Hepatocyte (in vitro differentiated cells): ENCODE data around the gene ANKRD17. TPM values are rescaled to one million over a fixed set of nuclear protein-coding genes. Genes with fewer than 3 reads are reported as not detected.

Experiments
- DNase-seq: peaks from one replicate; pipeline ENCODE4 v3.0.0-alpha.2; 2016; ENCODE audit warnings: low spot score
- H2AFZ ChIP-seq: fragments of 200-600 bp; sonication (generic); 2 replicates; pipeline ENCODE4 v1.6.0; 2016; ENCODE audit warnings: antibody characterized with exemption, mild to moderate bottlenecking
- H3K27ac ChIP-seq: fragments of 200-600 bp; sonication (generic); 2 replicates; pipeline ENCODE4 v1.5.1; 2016; ENCODE audit warnings: mild to moderate bottlenecking
- H3K27me3 ChIP-seq: fragments of 200-600 bp; sonication (generic); 2 replicates; pipeline ENCODE4 v1.6.1; 2016
- H3K36me3 ChIP-seq: fragments of 200-600 bp; sonication (generic); replicated peaks from 2 replicates; pipeline ENCODE4 v1.5.1; 2016; ENCODE audit warnings: low read depth; ENCODE audit not compliant: insufficient read depth
- H3K4me1 ChIP-seq: fragments of 200-600 bp; sonication (generic); 2 replicates; pipeline ENCODE4 v1.5.1; 2016; ENCODE audit warnings: mild to moderate bottlenecking, moderate library complexity; ENCODE audit not compliant: insufficient read depth
- H3K4me2 ChIP-seq: fragments of 200-600 bp; sonication (generic); 2 replicates; pipeline ENCODE4 v1.6.0; 2016
- H3K4me3 ChIP-seq: fragments of 200-600 bp; sonication (generic); 2 replicates; pipeline ENCODE4 v1.5.1; 2016; ENCODE audit warnings: mild to moderate bottlenecking
- H3K79me2 ChIP-seq: fragments of 200-600 bp; sonication (generic); 2 replicates; pipeline ENCODE4 v1.6.0; 2017; ENCODE audit warnings: mild to moderate bottlenecking
- H3K9me2 ChIP-seq: fragments of 200-600 bp; sonication (generic); replicated peaks from 2 replicates; pipeline ENCODE4 v1.6.0; 2017; ENCODE audit warnings: mild to moderate bottlenecking; ENCODE audit not compliant: insufficient read depth
- H3K9me3 ChIP-seq: fragments of 200-600 bp; sonication (generic); 2 replicates; pipeline ENCODE4 v1.5.1; 2016; ENCODE audit warnings: low read depth, mild to moderate bottlenecking
- H4K20me1 ChIP-seq: fragments of 200-600 bp; sonication (generic); 2 replicates; pipeline ENCODE4 v1.6.0; 2016; ENCODE audit warnings: mild to moderate bottlenecking; ENCODE audit not compliant: insufficient read depth, poor library complexity, severe bottlenecking
- EZH2 ChIP-seq: fragments of 200-600 bp; sonication (generic); IDR thresholded peaks from 2 replicates; pipeline ENCODE4 v1.6.1; 2016; ENCODE audit warnings: antibody characterized with exemption, mild to moderate bottlenecking, borderline replicate concordance
- EZH2phosphoT487 ChIP-seq: fragments of 200-600 bp; sonication (generic); IDR thresholded peaks from one replicate; pipeline ENCODE4 v1.6.1; 2018; ENCODE audit warnings: antibody characterized with exemption, mild to moderate bottlenecking, low read depth, moderate library complexity; ENCODE audit not compliant: unreplicated experiment, severe bottlenecking
- WGBS: methylation state at CpG from one replicate; pipeline ENCODE4 v1.1.6; 2016; ENCODE audit warnings: low lambda C conversion rate; ENCODE audit errors: missing lambda C conversion rate; 5-methylcytosine and 5-hydroxymethylcytosine counted together
- polyA plus RNA-seq: library from polyadenylated mRNA; unstranded; fragments of >200 nt; fragmentation: Nextera tagmentation; extraction: Ambion mirVana; gene quantifications from 2 replicates; pipeline ENCODE4 v1.2.1, GENCODE V29; 2016
- total RNA-seq: library from RNA; depleted of rRNA; stranded (reverse); fragments of >200 nt; gene quantifications from 2 replicates; pipeline ENCODE4 v1.2.3, GENCODE V29; 2014
- TF ChIP-seq, protein P1 (sequence below): fragments of 200-600 bp; sonication (generic); IDR thresholded peaks from 2 replicates; pipeline ENCODE4 v1.5.1; 2016; ENCODE audit warnings: antibody characterized with exemption, mild to moderate bottlenecking; ENCODE audit not compliant: poor library complexity

ANKRD17 gene
- total and polyA plus RNA-seq, 2 experiments from 2014 or later: 31.8 to 55.8 TPM

DNA sequence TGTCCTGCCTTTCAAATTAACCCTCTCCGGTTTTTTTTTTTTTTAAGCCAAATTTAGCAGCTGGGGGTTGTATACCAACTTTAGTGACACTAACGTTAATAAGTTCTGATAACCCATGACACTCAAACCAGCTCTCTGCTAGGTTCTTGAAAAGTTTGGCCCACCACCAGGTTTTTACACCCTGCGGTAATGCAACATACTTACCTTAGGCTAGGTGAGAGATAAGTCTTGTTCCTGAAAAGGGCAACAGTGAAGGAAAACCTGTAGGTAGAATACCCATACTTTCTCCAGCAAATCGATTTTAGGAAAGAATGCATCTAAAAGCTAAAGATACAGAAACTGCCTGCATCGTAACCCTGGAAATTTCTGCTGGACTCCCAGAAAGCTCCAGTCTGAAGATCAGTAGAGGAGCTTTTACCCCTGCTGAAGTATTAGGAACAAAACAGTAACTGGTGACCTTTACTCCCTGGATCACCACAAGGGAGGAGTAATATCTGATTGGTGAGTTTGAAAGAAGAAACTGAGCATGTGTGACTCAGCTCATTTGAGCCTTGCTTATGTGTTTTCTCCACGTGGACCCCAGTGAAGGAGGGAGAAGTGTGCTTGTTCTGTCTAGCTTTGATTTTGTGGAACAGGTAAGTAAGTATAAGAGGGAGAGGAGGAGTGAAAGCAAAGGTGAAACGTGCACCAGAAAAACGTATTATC is 154.6 kb downstream of the ANKRD17 start:
- no peaks in the 10 kb centered on the region for H3K4me1 ChIP-seq
- peak; percentile 38 for DNase-seq
- no peaks in the 10 kb centered on the region for H3K27me3 ChIP-seq
- no peaks in the 10 kb centered on the region for H3K9me3 ChIP-seq
- H3K27ac ChIP-seq: peak overlapping the region; percentile 5
- WGBS: 82% methylated on average over 8 of the region's 8 CpGs
- no peaks in the 10 kb centered on the region for H3K9me2 ChIP-seq
- no peak for TF ChIP-seq EZH2
- TF ChIP-seq, protein P1, sequence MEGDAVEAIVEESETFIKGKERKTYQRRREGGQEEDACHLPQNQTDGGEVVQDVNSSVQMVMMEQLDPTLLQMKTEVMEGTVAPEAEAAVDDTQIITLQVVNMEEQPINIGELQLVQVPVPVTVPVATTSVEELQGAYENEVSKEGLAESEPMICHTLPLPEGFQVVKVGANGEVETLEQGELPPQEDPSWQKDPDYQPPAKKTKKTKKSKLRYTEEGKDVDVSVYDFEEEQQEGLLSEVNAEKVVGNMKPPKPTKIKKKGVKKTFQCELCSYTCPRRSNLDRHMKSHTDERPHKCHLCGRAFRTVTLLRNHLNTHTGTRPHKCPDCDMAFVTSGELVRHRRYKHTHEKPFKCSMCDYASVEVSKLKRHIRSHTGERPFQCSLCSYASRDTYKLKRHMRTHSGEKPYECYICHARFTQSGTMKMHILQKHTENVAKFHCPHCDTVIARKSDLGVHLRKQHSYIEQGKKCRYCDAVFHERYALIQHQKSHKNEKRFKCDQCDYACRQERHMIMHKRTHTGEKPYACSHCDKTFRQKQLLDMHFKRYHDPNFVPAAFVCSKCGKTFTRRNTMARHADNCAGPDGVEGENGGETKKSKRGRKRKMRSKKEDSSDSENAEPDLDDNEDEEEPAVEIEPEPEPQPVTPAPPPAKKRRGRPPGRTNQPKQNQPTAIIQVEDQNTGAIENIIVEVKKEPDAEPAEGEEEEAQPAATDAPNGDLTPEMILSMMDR: no peak
- no peak for TF ChIP-seq EZH2phosphoT487
- no peaks in the 10 kb centered on the region for H3K79me2 ChIP-seq
- no peak overlapping the region for H3K4me3 ChIP-seq
- H3K4me2 ChIP-seq: peak overlapping the region; percentile 23
- H2AFZ ChIP-seq: no peak overlapping the region
- H3K36me3 ChIP-seq: no peaks in the 10 kb centered on the region
- no peaks in the 10 kb centered on the region for H4K20me1 ChIP-seq

DNA sequence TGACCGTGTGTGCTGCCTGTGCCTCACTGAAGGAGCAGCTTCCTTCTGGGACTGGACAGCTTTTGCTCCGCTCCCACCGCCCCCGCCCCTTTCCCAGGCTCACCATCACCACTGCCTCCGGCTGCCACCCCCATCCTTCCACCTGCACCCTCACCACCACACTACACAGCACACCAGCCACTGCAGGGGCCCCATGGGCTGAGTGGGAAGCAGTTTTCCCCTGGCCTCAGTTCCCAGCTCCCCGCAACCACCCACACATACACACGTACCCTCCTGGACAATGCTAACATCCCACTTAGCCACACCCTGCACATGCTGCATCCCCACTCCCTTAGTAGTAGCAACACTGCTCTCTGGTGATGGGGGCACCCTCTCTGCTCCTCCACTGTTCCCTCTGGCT is 159.5 kb downstream of the ANKRD17 start:
- Histone ChIP-seq H3K4me3 (no peak overlapping the region), H3K9me2 (no peaks in the 10 kb centered on the region), H4K20me1 (no peaks in the 10 kb centered on the region), H3K4me2 (no peak overlapping the region), H2AFZ (no peak overlapping the region), H3K27ac (no peak overlapping the region), H3K9me3 (no peaks in the 10 kb centered on the region), H3K27me3 (no peaks in the 10 kb centered on the region), H3K36me3 (no peaks in the 10 kb centered on the region), H3K79me2 (no peaks in the 10 kb centered on the region), H3K4me1 (no peaks in the 10 kb centered on the region)
- no peak for TF ChIP-seq EZH2phosphoT487
- TF ChIP-seq, protein P1: no peak
- TF ChIP-seq EZH2: no peak
- DNase-seq: no peak
- 98% methylated on average over 7 of the region's 7 CpGs for WGBS

DNA sequence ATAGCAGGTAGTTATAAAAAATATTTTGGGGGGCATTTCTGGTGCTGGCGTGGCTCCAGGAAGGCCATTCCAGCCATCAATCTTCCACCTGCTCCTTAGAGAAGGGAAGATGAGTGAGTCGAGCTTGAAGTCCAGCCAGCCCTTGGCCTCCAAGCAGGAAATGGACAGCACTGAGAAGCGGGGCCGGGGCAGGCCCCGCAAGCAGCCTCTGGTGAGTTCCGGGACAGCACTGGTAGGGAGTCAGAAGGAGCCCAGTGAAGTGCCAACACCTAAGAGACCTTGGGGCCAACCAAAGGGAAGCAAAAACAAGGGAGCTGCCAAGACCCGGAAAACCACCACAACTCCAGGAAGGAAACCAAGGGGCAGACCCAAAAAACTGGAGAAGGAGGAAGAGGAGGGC is 159.9 kb downstream of the ANKRD17 start:
- H3K4me3 ChIP-seq: no peak overlapping the region
- WGBS: 93% methylated on average over 7 of the region's 7 CpGs
- H3K27ac ChIP-seq: no peak overlapping the region
- no peak overlapping the region for H2AFZ ChIP-seq
- no peaks in the 10 kb centered on the region for H3K27me3 ChIP-seq
- H3K4me2 ChIP-seq: no peak overlapping the region
- no peak for DNase-seq
- no peaks in the 10 kb centered on the region for H4K20me1 ChIP-seq
- TF ChIP-seq EZH2phosphoT487 (no peak), EZH2 (no peak)
- TF ChIP-seq, protein P1: no peak
- H3K4me1 ChIP-seq: no peaks in the 10 kb centered on the region
- H3K79me2 ChIP-seq: no peaks in the 10 kb centered on the region
- no peaks in the 10 kb centered on the region for H3K9me2 ChIP-seq
- no peaks in the 10 kb centered on the region for H3K9me3 ChIP-seq
- H3K36me3 ChIP-seq: no peaks in the 10 kb centered on the region
